NB4 (cell line): ENCODE data around the gene LMBR1.

Source experiments
- DNase-seq: peaks from one replicate; pipeline ENCODE4 v3.0.0; 2010; ENCODE audit warnings: low read depth
- H3K4me3 ChIP-seq: one replicate; pipeline ENCODE4 v1.5.1; 2011; ENCODE audit warnings: mild to moderate bottlenecking, low read depth, low read length, moderate library complexity
- CTCF ChIP-seq: IDR thresholded peaks from one replicate; pipeline ENCODE4 v1.5.1; 2012; ENCODE audit warnings: low read depth, low read length
- MAX ChIP-seq: IDR thresholded peaks from 2 replicates; pipeline ENCODE4 v1.6.1; 2011; ENCODE audit warnings: low read depth, low read length
- MYC ChIP-seq: IDR thresholded peaks from 2 replicates; pipeline ENCODE4 v1.6.1; 2011; ENCODE audit warnings: low read depth, low read length
- POLR2A ChIP-seq: IDR thresholded peaks from 2 replicates; pipeline ENCODE4 v1.6.1; 2011; ENCODE audit warnings: mild to moderate bottlenecking; ENCODE audit not compliant: insufficient read length; ENCODE audit errors: extremely low read depth

The LMBR1 gene

GRCh38 chr7:156673454-156673853, 219.5 kb downstream of the LMBR1 start:
- TF ChIP-seq CTCF (no peak), POLR2A (no peak), MAX (no peak), MYC (no peak)
- no peak overlapping the region for H3K4me3 ChIP-seq
- no peak for DNase-seq

GRCh38 chr7:156669035-156669828, 223.8 kb downstream of the LMBR1 start:
- no peak overlapping the region for H3K4me3 ChIP-seq
- DNase-seq = no peak
- TF ChIP-seq MAX = no peak
- no peak for TF ChIP-seq CTCF
- no peak for TF ChIP-seq MYC
- no peak for TF ChIP-seq POLR2A

- no peak overlapping the region for H3K4me3 ChIP-seq
- TF ChIP-seq MAX = no peak
- TF ChIP-seq POLR2A = no peak
- TF ChIP-seq MYC = no peak
- no peak for TF ChIP-seq CTCF
- no peak for DNase-seq
Measured at GRCh38 chr7:156668130-156668741, 224.7 kb downstream of the LMBR1 start.

- DNase-seq = no peak
- H3K4me3 ChIP-seq = no peak overlapping the region
- TF ChIP-seq CTCF = no peak
- TF ChIP-seq POLR2A = no peak
- TF ChIP-seq MAX = no peak
- no peak for TF ChIP-seq MYC
Measured at GRCh38 chr7:156667110-156667426, 225.9 kb downstream of the LMBR1 start.

- H3K4me3 ChIP-seq = no peak overlapping the region
- DNase-seq = no peak
- TF ChIP-seq POLR2A (no peak), MAX (no peak), CTCF (no peak), MYC (no peak)
Measured at GRCh38 chr7:156666368-156667109, 226.4 kb downstream of the LMBR1 start.
